Gastroesophageal sphincter (tissue), 4 donors: Measurements from ENCODE around the gene SHCBP1L. TPM values are rescaled to one million over a fixed set of nuclear protein-coding genes. Genes with fewer than 3 reads are reported as not detected.

Experiments used
- ATAC-seq: fragments of 150-250 bp; one replicate; pipeline ENCODE4 v1.9.1; 2016; ENCODE audit warnings: mild to moderate bottlenecking, moderate library complexity
- H3K27ac ChIP-seq, 4 donors: fragments of 200-600 bp; sonication (generic) in 3 of 4; 1 replicate in 3 of 4; 2 replicates in 1 of 4; pipeline ENCODE4 v1.5.1; 2016 to 2019
- H3K27me3 ChIP-seq: fragments of 200-600 bp; sonication (generic); one replicate; pipeline ENCODE4 v1.5.1; 2019
- H3K36me3 ChIP-seq, 2 donors: fragments of 200-600 bp; sonication (generic); one replicate each; pipeline ENCODE4 v1.5.1; 2019; ENCODE audit warnings: control low read depth in 1 of 2
- H3K4me1 ChIP-seq, 3 donors: fragments of 200-600 bp; sonication (generic); 1 replicate in 2 of 3; 2 replicates in 1 of 3; pipeline ENCODE4 v1.5.1; 2016 to 2019; ENCODE audit warnings: control low read depth in 2 of 3
- H3K4me3 ChIP-seq, 2 donors: fragments of 200-600 bp; sonication (generic); one replicate each; pipeline ENCODE4 v1.5.1; 2019; ENCODE audit warnings: mild to moderate bottlenecking in 1 of 2, moderate library complexity in 1 of 2
- H3K9me3 ChIP-seq, 3 donors: fragments of 200-600 bp; sonication (generic); one replicate each; pipeline ENCODE4 v1.5.1; 2017 to 2019; ENCODE audit warnings: control low read depth in 2 of 3
- EP300 ChIP-seq: sonication (generic); formaldehyde crosslinking; IDR thresholded peaks from one replicate; pipeline ENCODE4 v1.6.1; 2017; ENCODE audit warnings: antibody characterized with exemption, mild to moderate bottlenecking
- POLR2A ChIP-seq, 2 donors: fragments of 450-650 bp; IDR thresholded peaks; one replicate each; pipeline ENCODE4 v1.6.1; 2017; ENCODE audit warnings: antibody characterized with exemption in 2 of 2, mild to moderate bottlenecking in 2 of 2, moderate library complexity in 1 of 2
- POLR2AphosphoS5 ChIP-seq: sonication (generic); formaldehyde crosslinking; IDR thresholded peaks from one replicate; pipeline ENCODE4 v1.6.1; 2017; ENCODE audit warnings: antibody characterized with exemption
- WGBS, 2 donors: methylation state at CpG; one replicate each; pipeline ENCODE4 v1.1.5; 2018; ENCODE audit warnings: low coverage in 1 of 2; 5-methylcytosine and 5-hydroxymethylcytosine counted together
- total RNA-seq, 4 donors: library from RNA; depleted of rRNA; stranded (reverse); fragments of >200 nt; gene quantifications; one replicate each; pipeline ENCODE4 v1.1.0, GENCODE V29; 2016
- TF ChIP-seq, protein P1 (sequence below), 4 experiments: fragments of 200-600 bp in 2 of 4; fragments of 450-650 bp in 2 of 4; sonication (generic) in 1 of 4; IDR thresholded peaks; one replicate each; pipeline ENCODE4 v1.5.1; 2017 to 2019; ENCODE audit warnings: antibody characterized with exemption in 4 of 4, mild to moderate bottlenecking in 2 of 4, moderate library complexity in 2 of 4

Gene SHCBP1L
- total RNA-seq, 4 donors from 2014 or later = not detected

GRCh38 chr1:182877331-182877730, 75.6 kb downstream of the SHCBP1L start:
- no peak for TF ChIP-seq EP300
- TF ChIP-seq POLR2AphosphoS5 = no peak
- TF ChIP-seq POLR2A (IDR thresholded peaks at IDR 0.05) = no peak
- TF ChIP-seq, protein P1, sequence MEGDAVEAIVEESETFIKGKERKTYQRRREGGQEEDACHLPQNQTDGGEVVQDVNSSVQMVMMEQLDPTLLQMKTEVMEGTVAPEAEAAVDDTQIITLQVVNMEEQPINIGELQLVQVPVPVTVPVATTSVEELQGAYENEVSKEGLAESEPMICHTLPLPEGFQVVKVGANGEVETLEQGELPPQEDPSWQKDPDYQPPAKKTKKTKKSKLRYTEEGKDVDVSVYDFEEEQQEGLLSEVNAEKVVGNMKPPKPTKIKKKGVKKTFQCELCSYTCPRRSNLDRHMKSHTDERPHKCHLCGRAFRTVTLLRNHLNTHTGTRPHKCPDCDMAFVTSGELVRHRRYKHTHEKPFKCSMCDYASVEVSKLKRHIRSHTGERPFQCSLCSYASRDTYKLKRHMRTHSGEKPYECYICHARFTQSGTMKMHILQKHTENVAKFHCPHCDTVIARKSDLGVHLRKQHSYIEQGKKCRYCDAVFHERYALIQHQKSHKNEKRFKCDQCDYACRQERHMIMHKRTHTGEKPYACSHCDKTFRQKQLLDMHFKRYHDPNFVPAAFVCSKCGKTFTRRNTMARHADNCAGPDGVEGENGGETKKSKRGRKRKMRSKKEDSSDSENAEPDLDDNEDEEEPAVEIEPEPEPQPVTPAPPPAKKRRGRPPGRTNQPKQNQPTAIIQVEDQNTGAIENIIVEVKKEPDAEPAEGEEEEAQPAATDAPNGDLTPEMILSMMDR (IDR thresholded peaks at IDR 0.05) = no peak
- Histone ChIP-seq H3K36me3 (peaks cover 35 to 100% of the 10 kb centered on the region in 2 donors), H3K4me3 (no peak overlapping the region), H3K9me3 (no peaks in the 10 kb centered on the region), H3K4me1 (no peaks in the 10 kb centered on the region), H3K27ac (no peak overlapping the region), H3K27me3 (no peaks in the 10 kb centered on the region)
- ATAC-seq = no peak

GRCh38 chr1:182875889-182876288, 77.1 kb downstream of the SHCBP1L start:
- Histone ChIP-seq H3K4me1 (no peaks in the 10 kb centered on the region), H3K4me3 (no peak overlapping the region), H3K27me3 (no peaks in the 10 kb centered on the region), H3K36me3 (peaks cover 30 to 100% of the 10 kb centered on the region in 2 donors), H3K9me3 (no peaks in the 10 kb centered on the region), H3K27ac (no peak overlapping the region)
- no peak for ATAC-seq
- TF ChIP-seq, protein P1 (IDR thresholded peaks at IDR 0.05) = no peak
- no peak for TF ChIP-seq POLR2A (IDR thresholded peaks at IDR 0.05)
- no peak for TF ChIP-seq EP300
- TF ChIP-seq POLR2AphosphoS5 = no peak
- 68 to 82% methylated on average over 2 of the region's 2 CpGs for WGBS, 2 donors

DNA sequence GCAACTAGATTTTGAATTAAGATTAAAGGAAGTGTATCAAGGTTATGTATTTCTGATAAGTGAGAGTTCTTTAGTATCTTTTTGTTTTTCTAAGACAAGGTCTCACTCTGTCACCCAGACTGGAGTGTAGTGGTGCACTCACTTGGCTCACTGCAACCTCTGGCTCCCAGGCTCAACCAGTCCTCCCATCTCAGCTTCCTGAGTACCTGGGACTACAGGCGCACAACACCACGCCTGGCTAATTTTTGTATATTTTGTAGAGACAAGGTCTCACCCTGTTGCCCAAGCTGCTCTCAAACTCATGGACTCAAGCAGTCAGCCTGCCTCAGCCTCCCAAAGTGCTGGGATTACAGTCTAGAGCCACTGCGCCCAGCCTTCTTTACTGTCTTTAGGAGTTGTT, 80.1 kb downstream of the SHCBP1L start:
- peaks cover 21 to 100% of the 10 kb centered on the region in 2 donors for H3K36me3 ChIP-seq
- 100% methylated on average over 1 to 2 of the region's 3 CpGs for WGBS, 2 donors
- TF ChIP-seq, protein P1 (IDR thresholded peaks at IDR 0.05) = no peak
- TF ChIP-seq EP300 (no peak), POLR2A (IDR thresholded peaks at IDR 0.05) (no peak), POLR2AphosphoS5 (no peak)

GRCh38 chr1:182869241-182869666, 83.7 kb downstream of the SHCBP1L start:
- no peaks in the 10 kb centered on the region for H3K27me3 ChIP-seq
- TF ChIP-seq EP300 (no peak), POLR2AphosphoS5 (no peak), POLR2A (IDR thresholded peaks at IDR 0.05) (no peak)
- TF ChIP-seq, protein P1 (IDR thresholded peaks at IDR 0.05) = no peak
- WGBS, 2 donors = 90 to 92% methylated on average over 5 to 9 of the region's 12 CpGs
- H3K9me3 ChIP-seq = no peaks in the 10 kb centered on the region
- no peak overlapping the region for H3K4me3 ChIP-seq
- H3K36me3 ChIP-seq = peaks cover 9 to 100% of the 10 kb centered on the region in 2 donors
- ATAC-seq = peak; percentile 22
- H3K4me1 ChIP-seq = no peaks in the 10 kb centered on the region
- H3K27ac ChIP-seq = no peak overlapping the region

More for the DNA sequence above, 80.1 kb downstream of the SHCBP1L start:
- no peaks in the 10 kb centered on the region for H3K27me3 ChIP-seq
- no peak for ATAC-seq
- H3K4me1 ChIP-seq = no peaks in the 10 kb centered on the region
- H3K27ac ChIP-seq = no peak overlapping the region
- H3K9me3 ChIP-seq = no peaks in the 10 kb centered on the region
- H3K4me3 ChIP-seq = no peak overlapping the region

GRCh38 chr1:182867861-182868260, 85.1 kb downstream of the SHCBP1L start:
- no peaks in the 10 kb centered on the region for H3K27me3 ChIP-seq
- ATAC-seq = no peak
- H3K36me3 ChIP-seq = peaks cover 8 to 100% of the 10 kb centered on the region in 2 donors
- H3K9me3 ChIP-seq = no peaks in the 10 kb centered on the region
- TF ChIP-seq, protein P1 (IDR thresholded peaks at IDR 0.05) = no peak
- TF ChIP-seq POLR2A (IDR thresholded peaks at IDR 0.05) (no peak), POLR2AphosphoS5 (no peak), EP300 (no peak)
- H3K4me1 ChIP-seq = no peaks in the 10 kb centered on the region
- no peak overlapping the region for H3K27ac ChIP-seq
- no peak overlapping the region for H3K4me3 ChIP-seq
